Immature natural killer cell (primary cell): ENCODE results near the gene PSIP1. TPM values are rescaled to one million over a fixed set of nuclear protein-coding genes. Genes with fewer than 3 reads are reported as not detected.
"Not testable (repeated sequence)": the region's sequence is repeated elsewhere in the genome, so short reads cannot be mapped to it uniquely, and the experiment has no call there.

ENCODE experiments used
- DNase-seq, 3 donors: peaks; one replicate each; pipeline ENCODE4 v3.0.0; 2022; ENCODE audit warnings: mixed read lengths in 1 of 3
- H3K27ac Mint-ChIP-seq, 6 donors: one replicate each; pipeline ENCODE4 v1.8.0; 2020; ENCODE audit warnings: mixed read lengths in 6 of 6, mild to moderate bottlenecking in 5 of 6, inconsistent platforms in 4 of 6, moderate library complexity in 3 of 6
- H3K27me3 Mint-ChIP-seq, 3 donors: one replicate each; pipeline ENCODE4 v1.8.0; 2020 to 2021; ENCODE audit warnings: low read depth in 3 of 3, mild to moderate bottlenecking in 3 of 3, mixed read lengths in 3 of 3, moderate library complexity in 3 of 3, inconsistent platforms in 1 of 3
- H3K36me3 Mint-ChIP-seq, 3 donors: one replicate each; pipeline ENCODE4 v1.8.0; 2020; ENCODE audit warnings: mixed read lengths in 3 of 3, inconsistent platforms in 2 of 3, mild to moderate bottlenecking in 2 of 3
- H3K4me1 Mint-ChIP-seq, 2 donors: one replicate each; pipeline ENCODE4 v1.8.0; 2020; ENCODE audit warnings: inconsistent platforms in 2 of 2, mild to moderate bottlenecking in 2 of 2, mixed read lengths in 2 of 2, moderate library complexity in 1 of 2
- H3K4me3 Mint-ChIP-seq, 5 donors: one replicate each; pipeline ENCODE4 v1.8.0; 2020; ENCODE audit warnings: mild to moderate bottlenecking in 5 of 5, mixed read lengths in 5 of 5, inconsistent platforms in 3 of 5, moderate library complexity in 3 of 5
- H3K9me3 Mint-ChIP-seq, 6 donors: one replicate each; pipeline ENCODE4 v1.8.0; 2020; ENCODE audit warnings: mild to moderate bottlenecking in 6 of 6, mixed read lengths in 6 of 6, inconsistent platforms in 4 of 6, moderate library complexity in 3 of 6
- polyA plus RNA-seq, 3 donors: library from polyadenylated mRNA; unstranded; fragments of 300-500 nt; fragmentation: Illumina TruSeq; gene quantifications; one replicate each; pipeline ENCODE4 v1.2.3, GENCODE V29; 2021

The PSIP1 gene
- polyA plus RNA-seq, 3 donors from 2014 or later, result 26.7 to 73.0 (median 64.8) TPM

DNA sequence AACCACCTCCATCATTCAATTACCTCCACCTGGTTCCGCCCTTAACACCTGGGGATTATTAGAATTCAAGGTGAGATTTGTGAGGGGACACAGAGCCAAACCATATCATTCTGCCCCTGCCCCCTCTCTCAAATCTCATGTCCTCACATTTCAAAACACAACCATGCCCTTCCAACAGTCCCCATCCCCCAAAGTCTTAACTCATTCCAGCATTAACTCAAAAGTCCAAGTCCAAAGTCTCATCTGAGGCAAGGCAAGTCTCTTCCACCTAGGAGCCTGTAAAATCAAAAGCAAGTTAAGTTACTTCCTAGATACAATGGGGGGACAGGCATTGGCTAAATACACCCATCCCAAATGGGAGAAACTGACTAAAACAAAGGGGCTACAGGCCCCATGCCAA is 18.8 kb downstream of the PSIP1 start:
- Mint-ChIP-seq H3K9me3 (no peaks in the 10 kb centered on the region), H3K36me3 (peaks cover 5 to 18% (median 10%) of the 10 kb centered on the region in 3 donors), H3K27ac (peak overlapping the region in 1 of 6 donors; percentile 53), H3K4me3 (peak overlapping the region in 1 of 5 donors; percentile 46), H3K4me1 (peaks cover 10 to 37% of the 10 kb centered on the region in 2 donors), H3K27me3 (no peaks in the 10 kb centered on the region)
- no peak for DNase-seq

- peaks cover 3 to 26% of the 10 kb centered on the region in 2 donors for H3K4me1 Mint-ChIP-seq
- peaks cover 7 to 17% (median 11%) of the 10 kb centered on the region in 3 donors for H3K36me3 Mint-ChIP-seq
- H3K9me3 Mint-ChIP-seq, result no peaks in the 10 kb centered on the region
- DNase-seq, result peak in 2 of 3 donors; percentile 15 to 20
- peak overlapping the region in 3 of 6 donors; percentile 1 to 66 (median 5) for H3K27ac Mint-ChIP-seq
- H3K4me3 Mint-ChIP-seq, result no peak overlapping the region
- H3K27me3 Mint-ChIP-seq, result peaks cover 0 to 2% (median 0%) of the 10 kb centered on the region in 3 donors
Observed at GRCh38 chr9:15485836-15486666, 24.7 kb downstream of the PSIP1 start.

- Mint-ChIP-seq H3K36me3 (peaks cover 7 to 17% (median 14%) of the 10 kb centered on the region in 3 donors), H3K4me1 (peaks cover 3 to 25% of the 10 kb centered on the region in 2 donors), H3K4me3 (no peak overlapping the region), H3K9me3 (no peaks in the 10 kb centered on the region), H3K27ac (no peak overlapping the region), H3K27me3 (peaks cover 0 to 2% (median 0%) of the 10 kb centered on the region in 3 donors)
- DNase-seq, result no peak
Observed at GRCh38 chr9:15484802-15485201, 26.0 kb downstream of the PSIP1 start.

- DNase-seq, result no peak
- Mint-ChIP-seq H3K9me3 (no peaks in the 10 kb centered on the region), H3K27me3 (peaks cover 0 to 2% (median 0%) of the 10 kb centered on the region in 3 donors), H3K27ac (peak overlapping the region in 5 of 6 donors; percentile 1 to 22 (median 17)), H3K4me3 (no peak overlapping the region), H3K36me3 (peaks cover 7 to 13% (median 8%) of the 10 kb centered on the region in 3 donors), H3K4me1 (peaks cover 3 to 33% of the 10 kb centered on the region in 2 donors)
Observed at GRCh38 chr9:15482146-15482545, 28.6 kb downstream of the PSIP1 start.

DNA sequence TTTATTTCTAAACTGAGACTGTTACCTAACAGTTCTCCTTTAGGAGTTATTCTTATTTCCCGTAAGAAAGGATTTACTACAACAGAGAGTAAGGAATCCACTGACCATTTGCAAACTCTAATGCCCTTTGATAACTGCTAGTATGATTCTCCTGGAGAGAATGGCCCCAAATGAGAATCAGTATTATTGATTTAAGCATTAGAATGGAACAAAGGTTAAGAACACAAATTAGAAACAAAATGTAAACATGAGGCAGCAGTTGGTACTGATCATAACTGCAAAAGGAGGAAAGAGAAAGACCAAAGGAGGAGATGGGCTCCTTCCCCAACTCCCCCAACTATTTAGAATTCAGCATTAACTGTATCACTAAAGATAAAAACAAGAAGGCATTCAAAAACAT is 30.7 kb downstream of the PSIP1 start:
- no peaks in the 10 kb centered on the region for H3K9me3 Mint-ChIP-seq
- H3K27me3 Mint-ChIP-seq, result no peaks in the 10 kb centered on the region
- H3K36me3 Mint-ChIP-seq, result peaks cover under 1 to 14% (median 2%) of the 10 kb centered on the region in 3 donors
- H3K4me1 Mint-ChIP-seq, result peaks cover 3 to 28% of the 10 kb centered on the region in 2 donors
- DNase-seq, result no peak
- no peak overlapping the region for H3K4me3 Mint-ChIP-seq
- H3K27ac Mint-ChIP-seq, result peak overlapping the region in 3 of 6 donors; percentile 27 to 65 (median 53)

DNA sequence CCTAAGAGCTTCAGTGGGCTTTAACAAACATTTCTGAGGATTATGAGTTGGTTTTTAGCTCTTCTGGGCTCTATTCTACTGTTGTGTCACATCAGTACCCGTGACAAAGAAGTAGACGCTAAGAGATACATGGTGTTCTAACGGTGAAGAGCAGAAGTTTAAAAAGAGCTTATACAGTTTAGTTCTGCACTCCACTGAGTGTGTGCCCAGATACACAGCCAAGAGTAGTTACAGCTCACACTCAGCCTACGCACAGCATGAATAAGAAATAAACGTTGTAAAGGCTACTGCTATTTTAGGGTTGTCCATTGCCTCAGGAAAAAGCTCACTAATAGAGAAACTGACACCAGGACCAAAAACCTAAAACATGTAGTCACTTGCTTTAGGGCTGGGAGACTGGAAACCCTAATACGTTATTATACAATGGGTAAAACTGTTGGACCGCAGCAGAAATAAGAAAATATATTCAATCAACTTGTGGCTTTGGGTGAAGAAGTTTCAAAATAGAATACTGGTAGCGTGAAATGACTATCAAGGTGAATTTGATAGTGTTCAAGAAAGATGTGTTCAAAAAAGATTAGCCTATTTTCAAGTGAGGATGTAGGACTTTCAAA is 34.7 kb downstream of the PSIP1 start:
- H3K36me3 Mint-ChIP-seq, result peaks cover 10 to 33% (median 12%) of the 10 kb centered on the region in 3 donors
- no peak overlapping the region for H3K27ac Mint-ChIP-seq
- H3K4me1 Mint-ChIP-seq, result peaks cover 0 to 13% of the 10 kb centered on the region in 2 donors
- H3K9me3 Mint-ChIP-seq, result no peaks in the 10 kb centered on the region
- no peaks in the 10 kb centered on the region for H3K27me3 Mint-ChIP-seq
- no peak for DNase-seq
- no peak overlapping the region for H3K4me3 Mint-ChIP-seq

GRCh38 chr9:15469862-15470261 is 40.9 kb downstream of the PSIP1 start:
- Mint-ChIP-seq H3K4me3 (no peak overlapping the region), H3K27me3 (no peaks in the 10 kb centered on the region), H3K4me1 (no peaks in the 10 kb centered on the region), H3K36me3 (peaks cover 17 to 41% (median 30%) of the 10 kb centered on the region in 3 donors), H3K9me3 (no peaks in the 10 kb centered on the region), H3K27ac (peak overlapping the region in 1 of 6 donors; percentile 16)
- no peak for DNase-seq

DNA sequence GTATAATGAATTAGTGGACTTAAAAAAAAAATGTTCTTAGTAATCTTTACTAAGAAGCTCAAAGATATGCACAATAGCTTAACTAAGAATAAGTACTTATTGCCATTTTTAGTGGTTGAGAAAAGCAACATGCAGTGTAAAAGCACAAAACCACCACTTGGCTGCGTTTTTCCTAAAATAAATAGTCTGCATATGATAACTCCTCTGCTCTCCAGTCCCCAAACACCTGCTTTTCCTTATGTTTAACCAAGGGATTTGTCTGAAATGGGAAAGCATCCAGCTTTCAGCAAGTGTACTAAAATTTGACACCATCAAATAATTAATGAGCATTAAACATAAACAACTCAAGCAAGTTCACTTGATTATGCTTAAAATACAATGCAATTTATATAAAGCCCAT is 41.4 kb downstream of the PSIP1 start:
- no peak overlapping the region for H3K4me3 Mint-ChIP-seq
- DNase-seq, result no peak
- no peaks in the 10 kb centered on the region for H3K9me3 Mint-ChIP-seq
- H3K27me3 Mint-ChIP-seq, result no peaks in the 10 kb centered on the region
- H3K4me1 Mint-ChIP-seq, result no peaks in the 10 kb centered on the region
- H3K27ac Mint-ChIP-seq, result no peak overlapping the region
- H3K36me3 Mint-ChIP-seq, result peaks cover 17 to 44% (median 30%) of the 10 kb centered on the region in 3 donors

DNA sequence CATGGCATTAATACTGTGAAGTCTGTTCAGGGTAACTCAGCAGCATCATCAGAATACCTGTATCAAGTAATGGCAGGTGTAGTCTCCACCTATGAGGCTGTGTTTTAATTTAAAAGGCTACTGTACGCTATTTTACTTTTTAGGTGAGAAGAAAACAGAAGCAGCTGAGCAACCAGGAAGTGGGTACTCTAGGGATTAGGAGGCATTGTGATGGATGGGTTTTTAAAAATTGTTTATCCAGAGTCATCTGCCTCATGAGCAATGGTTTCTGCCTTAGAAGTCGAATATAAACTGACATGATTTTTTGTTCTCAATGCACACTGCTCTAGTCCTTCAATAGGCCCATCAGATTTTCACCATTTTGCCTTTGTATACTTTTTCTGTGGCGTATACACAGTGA is 42.6 kb downstream of the PSIP1 start:
- H3K4me3 Mint-ChIP-seq, result no peak overlapping the region
- no peaks in the 10 kb centered on the region for H3K4me1 Mint-ChIP-seq
- peaks cover 11 to 40% (median 23%) of the 10 kb centered on the region in 3 donors for H3K36me3 Mint-ChIP-seq
- no peaks in the 10 kb centered on the region for H3K27me3 Mint-ChIP-seq
- no peaks in the 10 kb centered on the region for H3K9me3 Mint-ChIP-seq
- no peak for DNase-seq
- no peak overlapping the region for H3K27ac Mint-ChIP-seq

DNA sequence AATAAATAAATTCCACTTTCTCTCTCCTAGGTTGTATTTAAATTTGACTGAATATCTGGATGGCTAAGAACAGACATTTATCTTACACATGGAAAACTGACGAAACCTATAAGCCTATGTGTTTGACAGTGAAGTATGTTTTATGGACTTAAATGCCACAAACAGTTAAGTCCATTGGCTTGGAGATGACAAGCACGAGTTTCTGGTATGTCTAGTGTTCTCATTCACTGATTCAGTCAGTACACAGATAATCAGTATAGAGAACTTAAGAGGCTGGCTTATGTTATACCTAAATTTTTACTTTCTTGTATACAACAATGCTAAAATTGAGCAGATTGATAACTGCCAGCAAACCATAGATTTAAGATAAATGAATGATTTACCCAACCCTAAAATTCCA is 49.2 kb downstream of the PSIP1 start:
- Mint-ChIP-seq H3K9me3 (no peaks in the 10 kb centered on the region), H3K27ac (no peak overlapping the region), H3K36me3 (peaks cover 1 to 44% (median 13%) of the 10 kb centered on the region in 3 donors), H3K27me3 (peaks cover 0 to 3% (median 0%) of the 10 kb centered on the region in 3 donors), H3K4me3 (no peak overlapping the region), H3K4me1 (no peaks in the 10 kb centered on the region)
- no peak for DNase-seq

DNA sequence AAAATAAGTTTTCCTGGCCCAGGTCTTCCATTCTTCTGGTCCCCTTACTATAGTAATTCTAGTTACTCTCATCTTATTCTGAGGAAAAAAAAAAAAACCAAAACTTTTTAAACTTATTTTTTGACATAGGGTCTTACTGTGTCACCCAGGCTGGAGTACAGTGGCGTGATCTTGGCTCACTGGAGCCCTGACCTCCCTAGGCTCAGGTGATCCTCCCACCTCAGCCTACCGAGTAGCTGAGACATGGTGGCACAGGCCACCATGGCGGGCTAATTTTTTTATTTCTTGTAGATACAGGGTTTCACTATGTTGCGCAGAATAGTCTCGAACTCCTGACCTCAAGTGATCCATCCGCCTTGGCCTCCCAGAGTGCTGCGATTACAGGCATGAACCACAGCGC is 49.7 kb downstream of the PSIP1 start:
- Mint-ChIP-seq H3K36me3 (peaks cover 0 to 42% (median 12%) of the 10 kb centered on the region in 3 donors), H3K4me3 (no peak overlapping the region), H3K27ac (no peak overlapping the region), H3K27me3 (peaks cover 0 to 3% (median 0%) of the 10 kb centered on the region in 3 donors), H3K4me1 (no peaks in the 10 kb centered on the region), H3K9me3 (no peaks in the 10 kb centered on the region)
- no peak for DNase-seq

DNA sequence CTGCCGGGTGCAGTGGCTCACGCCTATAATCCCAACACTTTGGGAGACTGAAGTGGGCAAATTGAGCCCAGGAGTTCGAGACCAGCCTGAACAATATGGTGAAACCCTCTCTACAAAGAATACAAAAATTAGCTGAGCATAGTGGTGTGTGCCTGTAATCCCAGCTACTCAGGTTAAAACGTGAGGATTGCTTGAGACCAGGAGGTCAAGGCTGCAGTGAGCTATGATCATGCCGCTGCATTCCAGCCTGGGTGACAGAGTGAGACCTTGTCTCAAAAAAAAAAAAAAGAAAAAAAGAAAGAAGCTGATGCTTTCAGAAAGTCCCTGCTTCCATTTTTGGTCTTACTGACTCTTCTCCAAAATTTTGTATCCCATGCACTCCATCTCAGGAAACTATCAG is 56.8 kb downstream of the PSIP1 start:
- no peak overlapping the region for H3K4me3 Mint-ChIP-seq
- no peak for DNase-seq
- H3K4me1 Mint-ChIP-seq, result no peaks in the 10 kb centered on the region
- H3K36me3 Mint-ChIP-seq, result peaks cover 4 to 32% (median 7%) of the 10 kb centered on the region in 3 donors
- H3K9me3 Mint-ChIP-seq, result no peaks in the 10 kb centered on the region
- peak overlapping the region in 1 of 6 donors; percentile 1 for H3K27ac Mint-ChIP-seq
- no peaks in the 10 kb centered on the region for H3K27me3 Mint-ChIP-seq

GRCh38 chr9:15444141-15444540 is 66.6 kb downstream of the PSIP1 start:
- Mint-ChIP-seq H3K27me3 (peaks cover 0 to 1% (median 0%) of the 10 kb centered on the region in 3 donors), H3K4me1 (peaks cover 4 to 27% of the 10 kb centered on the region in 2 donors), H3K9me3 (no peaks in the 10 kb centered on the region), H3K36me3 (peaks cover 16 to 46% (median 35%) of the 10 kb centered on the region in 3 donors), H3K4me3 (no peak overlapping the region), H3K27ac (no peak overlapping the region)
- DNase-seq, result no peak

- H3K9me3 Mint-ChIP-seq, H3K27ac Mint-ChIP-seq, DNase-seq, H3K27me3 Mint-ChIP-seq, H3K4me3 Mint-ChIP-seq: not testable (repeated sequence)
- Mint-ChIP-seq H3K36me3 (peaks cover 16 to 45% (median 25%) of the 10 kb centered on the region in 3 donors), H3K4me1 (peaks cover 13 to 46% of the 10 kb centered on the region in 2 donors)
Observed at GRCh38 chr9:15442264-15442663, 68.5 kb downstream of the PSIP1 start.
